H1 (cell line): ENCODE data around the gene MGRN1. TPM values are rescaled to one million over a fixed set of nuclear protein-coding genes. Genes with fewer than 3 reads are reported as not detected.

ENCODE experiments used
- CTCF ChIA-PET: fragments of 300-600 bp; sonication (Branson Sonifier 250); formaldehyde crosslinking; loops from one replicate; lab custom pipeline; 2021; ENCODE audit not compliant: partially characterized antibody; lab: Charles Lee
- POLR2A ChIA-PET: fragments of 300-600 bp; sonication (Branson Sonifier 250); formaldehyde crosslinking; loops from one replicate; lab custom pipeline; 2021; ENCODE audit warnings: inconsistent platforms; ENCODE audit not compliant: partially characterized antibody; lab: Charles Lee
- DNase-seq, 2 experiments: peaks; one replicate each; pipeline versions ENCODE4 v3.0.0 to v3.0.0-alpha.2; 2010 to 2022; ENCODE audit warnings: low spot score in 2 of 2, low read depth in 1 of 2, mixed read lengths in 1 of 2
- FAIRE-seq: peaks from 2 replicates; lab custom pipeline; 2011; peaks lifted over from hg19 to GRCh38; lab: Jason Lieb, UNC
- H2AFZ ChIP-seq: 2 replicates; pipeline ENCODE4 v1.8.1; 2012; ENCODE audit warnings: low read length, inconsistent platforms
- H2AK5ac ChIP-seq: 2 replicates; pipeline ENCODE4 v1.6.1; 2013; ENCODE audit warnings: low read depth, low read length
- H2BK120ac ChIP-seq: replicated peaks from 2 replicates; pipeline ENCODE3; 2013; ENCODE audit warnings: low read depth, low read length, inconsistent platforms
- H2BK12ac ChIP-seq: 2 replicates; pipeline ENCODE4 v1.6.1; 2013; ENCODE audit warnings: low read depth, low read length
- H2BK15ac ChIP-seq: 2 replicates; pipeline ENCODE4 v1.6.1; 2013; ENCODE audit warnings: low read length
- H2BK20ac ChIP-seq: 2 replicates; pipeline ENCODE4 v1.6.1; 2013; ENCODE audit warnings: low read length
- H2BK5ac ChIP-seq: 2 replicates; pipeline ENCODE4 v1.6.1; 2013; ENCODE audit warnings: low read depth, low read length
- H3K14ac ChIP-seq: 2 replicates; pipeline ENCODE4 v1.6.1; 2013; ENCODE audit warnings: inconsistent platforms; ENCODE audit not compliant: insufficient read length
- H3K18ac ChIP-seq: 2 replicates; pipeline ENCODE4 v1.6.1; 2013; ENCODE audit warnings: low read length; ENCODE audit errors: extremely low read depth
- H3K23ac ChIP-seq: 2 replicates; pipeline ENCODE4 v1.6.1; 2013; ENCODE audit warnings: inconsistent platforms; ENCODE audit not compliant: insufficient read length
- H3K23me2 ChIP-seq: 2 replicates; pipeline ENCODE4 v1.6.1; 2013; ENCODE audit warnings: low read depth, low read length
- H3K27ac ChIP-seq: 2 replicates; pipeline ENCODE4 v1.6.1; 2011; ENCODE audit warnings: low read depth, low read length, inconsistent platforms
- H3K27me3 ChIP-seq, 4 experiments: replicated peaks in 1 of 4; 1 replicate in 1 of 4; 2 replicates in 3 of 4; pipeline versions ENCODE4 v1.6.1 to v1.8.1; 2011 to 2013; ENCODE audit warnings: low read length in 3 of 4, mild to moderate bottlenecking in 3 of 4, inconsistent platforms in 2 of 4, mixed read lengths in 2 of 4, moderate library complexity in 1 of 4; ENCODE audit not compliant: control insufficient read depth in 3 of 4, insufficient read depth in 3 of 4; ENCODE audit errors: extremely low read depth in 1 of 4
- H3K36me3 ChIP-seq, 4 experiments: 2 replicates each; pipeline versions ENCODE4 v1.6.1 to v1.8.1; 2011 to 2013; ENCODE audit warnings: mild to moderate bottlenecking in 4 of 4, low read length in 3 of 4, moderate library complexity in 2 of 4, control low read depth in 1 of 4, inconsistent platforms in 1 of 4; ENCODE audit not compliant: insufficient read depth in 4 of 4, control insufficient read depth in 2 of 4
- H3K4ac ChIP-seq: replicated peaks from 2 replicates; pipeline ENCODE3; 2013; ENCODE audit warnings: low read length, low read depth, mixed read lengths, inconsistent platforms; ENCODE audit not compliant: insufficient read length
- H3K4me1 ChIP-seq, 4 experiments: replicated peaks in 1 of 4; 1 replicate in 1 of 4; 2 replicates in 3 of 4; pipeline versions ENCODE4 v1.6.1 to v1.8.1; 2011 to 2013; ENCODE audit warnings: low read length in 3 of 4, inconsistent platforms in 2 of 4, mixed read lengths in 1 of 4; ENCODE audit not compliant: insufficient read depth in 4 of 4, control insufficient read depth in 3 of 4
- H3K4me2 ChIP-seq, 2 experiments: 2 replicates each; pipeline versions ENCODE4 v1.6.1 to v1.8.1; 2011 to 2013; ENCODE audit warnings: low read depth in 2 of 2, low read length in 2 of 2, control low read depth in 1 of 2, inconsistent platforms in 1 of 2, mild to moderate bottlenecking in 1 of 2; ENCODE audit not compliant: insufficient read depth in 1 of 2
- H3K4me3 ChIP-seq, 4 experiments: fragments of 200-600, 300-600 bp in 1 of 4; sonication (generic), shearing (Covaris generic), sonication (Bioruptor Twin) in 1 of 4; 2 replicates each; pipeline versions ENCODE4 v1.5.1 to v1.8.1; 2011 to 2016; ENCODE audit warnings: low read length in 4 of 4, low read depth in 3 of 4, control low read depth in 2 of 4, inconsistent platforms in 2 of 4, mild to moderate bottlenecking in 2 of 4, mixed read lengths in 1 of 4, moderate library complexity in 1 of 4; ENCODE audit not compliant: insufficient read depth in 2 of 4; ENCODE audit errors: extremely low read depth in 1 of 4
- H3K56ac ChIP-seq: replicated peaks from 2 replicates; pipeline ENCODE3; 2013; ENCODE audit warnings: low read depth, mild to moderate bottlenecking, mixed read lengths, low read length, inconsistent platforms; ENCODE audit not compliant: insufficient read length
- H3K79me1 ChIP-seq: 2 replicates; pipeline ENCODE4 v1.6.1; 2013; ENCODE audit warnings: low read depth, low read length, control low read depth
- H3K79me2 ChIP-seq, 2 experiments: 2 replicates each; pipeline versions ENCODE4 v1.6.1 to v1.8.1; 2012 to 2013; ENCODE audit warnings: low read length in 2 of 2, mild to moderate bottlenecking in 2 of 2, inconsistent platforms in 1 of 2; ENCODE audit not compliant: insufficient read depth in 2 of 2, control insufficient read depth in 1 of 2
- H3K9ac ChIP-seq, 4 experiments: replicated peaks in 1 of 4; 1 replicate in 1 of 4; 2 replicates in 3 of 4; pipeline versions ENCODE4 v1.6.1 to v1.8.1; 2011 to 2013; ENCODE audit warnings: low read depth in 3 of 4, low read length in 3 of 4, control low read depth in 2 of 4, mild to moderate bottlenecking in 2 of 4, moderate library complexity in 2 of 4, inconsistent platforms in 1 of 4; ENCODE audit errors: extremely low read depth in 1 of 4
- H3K9me3 ChIP-seq, 2 experiments: 2 replicates each; pipeline versions ENCODE4 v1.6.1 to v1.8.1; 2012 to 2013; ENCODE audit warnings: mild to moderate bottlenecking in 2 of 2, moderate library complexity in 2 of 2, control low read depth in 1 of 2, inconsistent platforms in 1 of 2, low read depth in 1 of 2, low read length in 1 of 2, mixed read lengths in 1 of 2; ENCODE audit not compliant: insufficient read depth in 2 of 2
- H4K20me1 ChIP-seq, 2 experiments: replicated peaks in 1 of 2; 2 replicates each; pipeline versions ENCODE3 to v1.8.1; 2011 to 2013; ENCODE audit warnings: inconsistent platforms in 2 of 2, low read length in 2 of 2, mild to moderate bottlenecking in 1 of 2; ENCODE audit not compliant: insufficient read depth in 2 of 2, control insufficient read depth in 1 of 2
- H4K5ac ChIP-seq: 2 replicates; pipeline ENCODE4 v1.6.1; 2013; ENCODE audit warnings: low read length, low read depth, mixed read lengths, inconsistent platforms; ENCODE audit not compliant: insufficient read length
- H4K8ac ChIP-seq: 2 replicates; pipeline ENCODE4 v1.8.0; 2013; ENCODE audit warnings: mild to moderate bottlenecking, moderate library complexity, low read length, inconsistent platforms; ENCODE audit not compliant: insufficient read depth; ENCODE audit errors: extremely low read depth
- H4K91ac ChIP-seq: replicated peaks from 2 replicates; pipeline ENCODE3; 2013; ENCODE audit warnings: low read length, mixed read lengths, inconsistent platforms; ENCODE audit not compliant: insufficient read length
- CEBPB ChIP-seq: IDR thresholded peaks from 2 replicates; pipeline ENCODE4 v1.6.1; 2012; ENCODE audit warnings: low read depth, low read length
- USF2 ChIP-seq: IDR thresholded peaks from 2 replicates; pipeline ENCODE4 v1.6.1; 2011; ENCODE audit warnings: low read length, improper control_type of control experiment
- WGBS, 2 experiments: shearing (Covaris generic) in 1 of 2; methylation state at CpG; one replicate each; pipeline versions ENCODE4 v1.1.6 to v1.1.7; 2013 to 2015; ENCODE audit warnings: low lambda C conversion rate in 2 of 2, mixed read lengths in 2 of 2, inconsistent platforms in 1 of 2, low coverage in 1 of 2, missing lambda C conversion rate in 1 of 2; ENCODE audit not compliant: insufficient replicate concordance in 2 of 2, insufficient coverage in 1 of 2, insufficient read length in 1 of 2; ENCODE audit errors: extremely low coverage in 1 of 2, missing lambda C conversion rate in 1 of 2; 5-methylcytosine and 5-hydroxymethylcytosine counted together
- polyA plus RNA-seq, 7 experiments: library from polyadenylated mRNA; depleted of rRNA in 3 of 7; stranded (reverse) in 5 of 7; unstranded in 2 of 7; fragments of >200 nt in 5 of 7; fragments of 200-250 nt in 2 of 7; gene quantifications; 1 replicate in 5 of 7; 2 replicates in 1 of 7; 4 replicates in 1 of 7; pipeline versions ENCODE4 v1.2.1 to v1.2.3, GENCODE V29; 2011 to 2013; ENCODE audit warnings: missing spikeins in 2 of 7, mixed read lengths in 2 of 7
- total RNA-seq: library from RNA; stranded (reverse); fragmentation: NEBNext Ultra II Directional; extraction: Animal tissue kit (Norgen Biotek cat#: 25700); gene quantifications from 2 replicates; pipeline ENCODE4 v1.2.1, GENCODE V29; 2021

The MGRN1 gene
- total and polyA plus RNA-seq, 2 of the 8 experiments (the other 6 are each of a cell fraction or from before 2014, with no cell fraction given), result 15.0 to 82.3 TPM

GRCh38 chr16:4654011-4654963, 29.7 kb downstream of the MGRN1 start:
- ChIA-PET CTCF (interaction anchor here (0.6 to 1.7 kb wide), 7 partner anchors 10 to 173 kb away, joined by 3 to 6 read pairs (median 4); partner anchors contain the start of gene MGRN1), POLR2A (no interaction called here)
- Histone ChIP-seq H3K36me3 (peaks cover 0 to 15% (median 10%) of the 10 kb centered on the region in 4 experiments; a peak in 7 of 8 replicates), H3K4ac (no peak overlapping the region), H4K8ac (no peak overlapping the region), H3K79me1 (peaks cover 4% of the 10 kb centered on the region), H3K56ac (no peak overlapping the region), H2AK5ac (no peak overlapping the region), H3K23me2 (no peaks in the 10 kb centered on the region), H3K27ac (no peak overlapping the region), H3K9me3 (no peaks in the 10 kb centered on the region), H2BK5ac (no peak overlapping the region), H2BK15ac (no peak overlapping the region), H2AFZ (no peak overlapping the region), H2BK12ac (no peak overlapping the region), H3K4me1 (peaks cover 0 to 2% (median 0%) of the 10 kb centered on the region in 4 experiments; a peak in 2 of 7 replicates), H3K23ac (no peak overlapping the region), H3K27me3 (no peaks in the 10 kb centered on the region), H3K14ac (no peak overlapping the region), H3K4me2 (no peak overlapping the region), H3K79me2 (peaks cover 0 to 6% of the 10 kb centered on the region in 2 experiments; a peak in 1 of 4 replicates), H3K9ac (no peak overlapping the region), H2BK20ac (no peak overlapping the region), H4K20me1 (peaks cover 8 to 13% of the 10 kb centered on the region in 2 experiments), H2BK120ac (no peak overlapping the region), H3K18ac (no peak overlapping the region), H4K91ac (no peak overlapping the region), H3K4me3 (no peak overlapping the region), H4K5ac (no peak overlapping the region)
- DNase-seq (no peak), FAIRE-seq (no peak)
- 94% methylated on average over 16 of the region's 16 CpGs; no CpG with 5 or more reads in 1 of the 2 experiments for WGBS, 2 experiments
- TF ChIP-seq USF2 (no peak), CEBPB (no peak)
